GM19468 (cell line): ENCODE measurements around the gene ELP4.
"Not testable (repeated sequence)": the region's sequence is repeated elsewhere in the genome, so short reads cannot be mapped to it uniquely, and the experiment has no call there.

Experiments
- ATAC-seq: cut with Tn5 transposase; IDR thresholded peaks from one replicate; pipeline ENCODE4 v1.9.1; 2021; ENCODE audit warnings: mild to moderate bottlenecking, moderate library complexity, moderate number of reproducible peaks; ENCODE audit not compliant: unreplicated experiment; ENCODE audit errors: extremely low read depth

Gene ELP4

DNA sequence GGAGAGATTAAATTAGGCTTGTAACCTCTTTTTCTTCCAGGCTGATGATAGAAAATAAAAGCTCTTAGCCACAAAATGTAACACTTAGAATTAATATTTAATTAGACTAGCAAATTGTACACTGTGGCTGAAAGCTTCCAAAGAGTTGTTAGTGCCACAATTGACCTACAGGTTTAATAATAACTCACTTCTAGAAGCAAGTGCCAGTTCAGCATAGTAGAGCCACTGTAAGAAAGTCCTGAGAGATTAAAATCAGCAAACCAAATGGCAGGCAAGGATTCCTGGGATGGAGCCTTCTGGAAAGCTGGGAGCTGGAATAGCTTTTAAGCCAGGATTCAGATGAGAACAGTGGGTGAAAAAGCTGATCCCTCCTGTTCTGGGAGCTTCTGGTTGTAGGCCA is 131.0 kb downstream of the ELP4 start:
- ATAC-seq = no peak

DNA sequence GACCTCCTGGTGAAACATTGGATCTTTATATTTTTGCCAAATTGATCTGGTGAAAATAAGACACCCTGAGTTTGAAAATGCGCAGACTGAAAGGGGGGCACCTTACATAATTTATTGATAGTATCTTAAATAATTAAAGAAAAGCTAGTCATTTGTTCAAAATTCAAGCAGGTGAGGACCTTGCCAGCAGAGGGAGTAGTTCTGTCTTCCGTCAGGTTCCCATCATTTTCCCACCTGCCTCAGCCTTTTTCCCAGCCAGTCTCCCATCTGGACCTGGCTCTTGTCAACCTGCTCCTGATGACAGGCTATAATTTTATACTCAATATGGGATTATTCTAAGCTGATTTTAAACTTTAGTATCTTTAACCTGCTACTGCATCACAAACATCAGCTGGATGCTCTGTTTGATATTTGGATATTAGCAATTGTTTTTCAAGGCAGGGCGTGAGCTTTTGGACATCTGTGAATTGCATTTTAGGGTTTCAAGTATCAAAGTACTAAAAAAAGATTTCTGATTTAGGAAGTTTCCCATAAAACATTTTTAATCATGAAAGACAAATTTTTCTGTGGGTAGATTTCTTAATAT is 132.0 kb downstream of the ELP4 start:
- no peak for ATAC-seq

DNA sequence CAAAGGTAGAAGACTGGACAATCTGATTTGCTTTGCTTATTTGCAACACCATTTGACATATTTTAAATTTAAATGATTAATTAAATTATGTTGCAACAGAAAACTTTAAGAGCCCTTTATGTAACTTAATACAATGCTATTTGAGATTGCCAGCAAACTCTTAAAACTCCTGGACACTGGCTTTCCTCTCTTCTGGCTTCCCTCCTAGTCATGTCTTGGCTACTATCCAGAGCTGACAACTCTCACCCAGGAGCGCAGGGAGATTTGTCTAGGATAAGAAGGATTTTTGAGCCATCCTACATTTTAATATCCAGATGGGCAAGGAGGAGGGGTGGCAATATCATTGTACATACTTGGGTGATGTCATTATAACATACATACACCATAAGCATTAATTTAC is 134.3 kb downstream of the ELP4 start:
- ATAC-seq = no peak

DNA sequence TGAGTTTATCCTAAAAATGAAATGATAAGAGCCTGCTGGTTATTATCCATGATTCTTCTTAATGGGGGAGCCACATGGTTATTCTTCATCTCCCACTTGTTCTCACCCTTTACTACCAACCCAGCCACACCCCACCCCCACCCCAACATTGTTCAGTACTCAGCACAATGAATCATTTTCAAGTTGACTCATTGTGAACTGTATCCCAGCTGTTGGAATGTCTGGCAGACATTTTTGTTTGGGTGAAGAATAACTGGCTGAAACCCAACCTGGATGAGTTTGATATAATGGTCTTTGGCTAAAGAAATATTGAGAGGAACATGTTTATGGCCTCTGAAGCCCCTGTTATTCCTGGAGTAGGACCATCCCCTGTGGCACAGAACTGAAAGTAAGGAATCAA is 136.2 kb downstream of the ELP4 start:
- ATAC-seq = no peak

DNA sequence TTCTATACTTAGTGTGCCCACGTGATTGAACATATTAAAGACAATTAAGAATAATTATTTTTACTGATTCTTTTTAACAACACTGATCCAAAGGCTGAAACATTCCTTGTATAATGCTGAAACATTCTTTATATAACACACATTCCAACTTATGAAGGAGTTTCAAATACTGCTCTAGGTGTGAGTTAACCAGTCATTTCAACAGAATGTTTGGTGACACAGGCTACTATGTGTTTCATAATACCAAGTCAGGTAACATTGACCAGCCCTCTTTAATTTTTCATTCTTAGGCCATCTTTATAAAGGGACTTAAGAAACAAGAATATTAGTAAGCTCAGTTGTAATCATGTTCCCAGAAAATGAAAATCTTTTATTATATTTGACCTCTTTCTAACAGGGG is 136.6 kb downstream of the ELP4 start:
- no peak for ATAC-seq

DNA sequence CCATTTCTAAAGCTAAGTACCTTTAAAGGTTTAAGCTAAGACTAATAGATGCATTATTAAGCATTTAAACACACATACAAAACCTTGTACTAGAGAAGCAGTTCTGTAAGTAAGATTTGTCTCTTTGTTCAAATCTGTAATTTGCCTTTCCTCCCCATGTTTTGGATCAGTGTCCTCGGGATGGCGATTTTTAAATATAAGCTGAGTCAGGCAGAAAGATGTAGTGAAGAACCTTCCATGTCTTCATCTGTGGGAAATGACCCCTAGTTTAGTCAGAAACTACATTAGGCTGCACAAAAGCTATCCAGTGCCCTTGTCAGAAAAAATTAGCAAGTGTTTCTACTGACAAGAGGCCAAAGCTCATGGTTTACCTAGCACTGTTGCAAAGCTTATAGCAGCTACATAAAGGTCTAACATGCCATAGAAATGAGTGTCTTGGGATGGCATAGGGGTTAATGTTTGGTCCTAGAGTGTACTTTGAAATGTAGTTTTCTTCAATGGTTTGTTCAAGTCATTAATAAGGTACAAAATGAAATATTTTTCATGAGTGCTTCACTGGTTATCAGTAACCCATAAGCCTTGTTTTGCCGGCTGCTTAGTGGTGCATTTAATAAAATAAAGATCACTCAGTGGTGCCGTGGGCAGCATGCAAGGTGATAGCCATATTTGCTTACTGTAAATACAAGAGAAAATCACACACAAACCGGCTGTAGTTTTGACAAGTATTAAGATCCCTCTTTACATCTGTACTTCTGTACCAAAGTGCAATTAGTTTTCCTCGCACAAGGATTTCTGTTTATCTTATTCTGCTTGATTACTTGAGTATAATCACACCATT is 139.8 kb downstream of the ELP4 start:
- ATAC-seq = no peak

DNA sequence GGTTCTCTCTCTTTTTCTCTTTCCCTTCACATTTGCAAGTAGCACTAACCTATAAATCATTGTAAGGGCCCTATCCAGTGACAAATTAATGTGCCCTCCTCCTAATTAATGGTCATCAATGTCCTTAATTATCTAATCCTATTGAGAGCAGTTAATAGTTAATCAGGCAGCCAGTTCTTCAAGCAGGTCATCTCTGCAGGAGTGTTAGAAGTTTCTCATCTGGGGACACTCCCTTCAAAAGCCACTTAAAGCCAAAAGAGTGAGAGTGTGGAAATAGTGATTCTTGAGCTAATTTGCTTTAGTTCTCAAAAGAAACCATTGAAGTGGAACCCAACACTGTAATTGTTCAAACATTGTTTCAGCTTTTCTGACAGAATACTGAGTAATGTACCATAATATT is 141.6 kb downstream of the ELP4 start:
- no peak for ATAC-seq

DNA sequence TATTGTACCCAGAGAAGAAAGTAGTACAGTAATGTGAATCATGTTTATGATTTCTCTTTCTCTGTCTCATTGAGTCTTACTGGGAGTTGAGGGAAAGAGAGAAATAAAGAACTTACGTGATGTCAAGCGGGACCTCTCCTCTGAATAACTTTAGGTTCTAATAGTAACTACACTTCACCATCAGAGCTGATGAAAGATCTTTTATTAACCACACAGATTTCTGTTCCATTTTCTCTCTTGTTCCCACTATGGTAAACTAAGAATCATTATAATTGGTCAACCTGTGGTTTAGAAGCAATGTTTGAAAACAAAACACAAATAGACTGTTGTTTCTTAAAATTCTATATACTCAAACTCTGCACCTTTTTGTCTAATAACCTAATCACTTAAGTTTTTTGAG is 142.3 kb downstream of the ELP4 start:
- peak; percentile 48 for ATAC-seq

DNA sequence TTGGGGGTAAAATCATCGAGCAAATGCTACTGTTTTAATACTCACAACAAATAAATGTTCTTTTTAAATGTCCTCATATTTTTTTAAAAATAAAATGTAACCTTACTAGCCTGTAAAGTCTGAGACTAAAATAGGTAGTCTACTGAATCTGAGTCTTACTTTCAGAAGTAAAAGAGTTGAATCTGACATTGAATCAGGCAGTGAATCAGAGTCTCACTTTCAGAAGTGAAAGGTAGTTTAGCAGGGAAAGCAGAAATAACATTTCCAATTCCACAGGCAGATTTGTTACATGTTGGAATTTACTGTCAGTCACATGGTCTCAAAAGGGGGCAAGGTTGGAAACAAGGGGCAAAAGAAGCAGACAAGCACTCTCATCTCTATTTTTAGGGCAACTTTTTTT is 143.0 kb downstream of the ELP4 start:
- peak; percentile 62 for ATAC-seq

DNA sequence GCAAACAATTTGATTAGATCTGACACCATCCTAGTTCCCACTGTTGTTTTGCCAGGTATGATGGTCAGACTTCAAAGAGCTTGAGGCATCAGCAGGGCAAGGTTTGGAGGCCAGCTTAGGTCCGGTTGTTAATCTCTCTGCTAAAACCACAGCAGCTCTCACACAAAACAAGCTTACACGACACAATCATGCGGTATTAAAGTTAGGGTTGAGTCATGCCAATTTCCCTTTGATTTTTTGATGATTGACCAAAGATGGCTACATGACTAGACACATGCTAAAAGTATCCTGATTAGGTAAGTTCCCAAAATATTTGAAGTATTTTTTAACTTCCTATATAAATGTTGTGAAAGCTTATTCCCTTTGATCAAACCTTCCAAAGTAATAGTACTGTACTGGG is 145.9 kb downstream of the ELP4 start:
- no peak for ATAC-seq

DNA sequence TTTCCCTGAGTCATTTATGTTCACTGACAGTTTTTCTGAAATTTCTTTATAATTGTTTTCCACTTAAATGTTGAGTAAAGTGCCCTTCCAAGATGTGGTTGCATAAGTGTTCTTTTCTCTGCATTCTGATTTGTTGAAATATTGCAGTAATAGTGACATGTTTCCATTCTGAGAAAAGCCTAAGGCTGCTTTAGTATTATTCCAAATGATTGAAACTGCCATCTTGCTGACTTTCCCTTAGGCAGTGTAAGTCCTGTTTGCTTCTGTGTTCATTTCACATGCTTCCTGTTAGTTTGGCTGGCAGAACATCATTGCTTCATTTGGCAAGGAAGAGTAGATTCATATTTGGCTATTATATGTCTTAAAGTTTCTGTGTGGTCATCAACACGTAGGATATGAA is 146.5 kb downstream of the ELP4 start:
- ATAC-seq = no peak

DNA sequence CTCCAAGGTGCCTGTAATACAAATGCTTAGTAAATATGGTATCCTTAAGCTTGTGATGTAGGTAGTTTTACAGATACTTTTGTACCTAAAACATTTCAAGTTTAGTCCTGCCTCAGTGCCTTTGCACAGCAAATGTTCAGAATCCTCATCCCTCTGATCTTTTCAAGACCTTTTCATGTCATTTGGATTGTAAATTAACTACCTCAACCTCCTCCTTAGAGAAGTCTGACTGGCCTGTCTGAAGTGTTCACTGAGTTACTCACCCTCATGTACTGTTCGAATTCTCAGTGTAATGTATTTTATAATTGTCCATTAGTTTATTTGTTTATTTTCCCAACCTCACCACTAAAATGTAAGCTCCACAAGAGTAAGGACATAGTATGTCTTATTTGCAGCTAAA is 147.5 kb downstream of the ELP4 start:
- no peak for ATAC-seq

DNA sequence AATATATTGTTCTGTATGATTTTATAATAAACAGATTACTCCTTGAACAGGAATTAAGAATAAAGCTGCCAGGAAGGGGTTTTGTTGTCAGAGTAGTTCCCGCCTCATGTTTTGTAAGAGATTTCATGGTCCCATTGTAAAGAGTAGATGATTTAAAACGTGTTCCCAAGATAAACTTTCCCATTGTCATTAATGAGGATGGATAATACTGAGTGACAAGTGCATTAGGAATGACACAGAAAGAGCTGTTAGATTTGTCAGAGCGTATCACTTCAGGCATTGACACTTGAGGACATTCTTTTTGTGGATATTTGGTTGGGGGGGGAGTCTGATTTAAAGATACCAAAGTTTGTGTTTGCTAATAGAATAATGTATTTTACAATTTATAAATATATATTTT is 154.6 kb downstream of the ELP4 start:
- no peak for ATAC-seq

DNA sequence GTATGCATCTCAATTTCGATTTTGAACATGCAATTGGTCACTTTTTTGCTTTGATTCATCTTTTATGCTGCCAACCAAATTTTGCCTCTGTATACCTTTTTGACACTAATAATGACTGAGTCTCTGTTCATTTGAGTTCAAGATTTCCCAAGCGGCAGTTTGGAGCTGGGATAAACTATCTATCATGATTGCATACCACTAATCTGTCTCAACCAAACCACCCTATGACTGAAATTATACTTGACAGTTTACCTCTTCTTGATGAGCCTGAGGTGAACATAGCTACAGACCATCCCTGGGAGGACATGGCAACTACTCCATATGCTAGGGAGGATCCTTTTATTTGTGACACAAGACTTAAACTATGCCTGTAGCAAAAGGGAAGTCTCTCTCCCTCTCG is 155.4 kb downstream of the ELP4 start:
- no peak for ATAC-seq

DNA sequence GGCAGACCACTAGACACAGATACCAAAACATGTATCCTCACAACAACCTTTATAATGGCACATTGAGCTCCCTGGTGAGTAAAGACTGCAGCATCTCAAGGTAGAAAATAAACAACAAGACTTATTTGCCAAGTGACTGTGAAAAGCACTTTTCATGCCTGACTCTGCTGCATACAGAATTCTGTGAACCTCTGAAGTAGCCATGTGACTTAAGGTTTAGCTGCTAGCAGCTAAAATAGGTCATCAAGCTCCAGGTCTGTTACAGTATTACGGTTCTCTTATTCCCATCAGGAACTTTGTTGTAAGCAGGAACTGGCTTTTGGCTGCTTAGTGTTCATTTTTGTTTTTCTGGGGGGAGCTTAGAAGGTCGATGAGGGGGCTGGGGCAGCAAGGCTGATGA is 162.1 kb downstream of the ELP4 start:
- no peak for ATAC-seq

DNA sequence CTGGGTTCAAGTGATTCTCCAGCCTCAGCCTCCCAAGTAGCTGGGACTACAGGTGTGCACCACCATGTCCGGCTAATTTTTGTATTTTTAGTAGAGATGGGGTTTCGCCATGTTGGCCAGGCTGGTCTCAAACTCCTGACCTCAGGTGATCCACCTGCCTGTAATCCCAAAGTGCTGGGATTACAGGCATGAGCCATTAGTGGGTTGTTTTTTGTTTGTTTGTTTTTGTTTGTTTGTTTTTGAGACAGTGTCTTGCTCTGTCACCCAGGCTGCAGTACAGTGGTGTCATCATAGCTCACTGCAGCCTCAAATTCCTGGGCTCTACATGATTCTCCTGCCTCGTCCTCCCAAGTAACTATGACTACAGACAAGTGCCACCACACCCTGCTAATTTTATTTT is 163.5 kb downstream of the ELP4 start:
- ATAC-seq = not testable (repeated sequence)

DNA sequence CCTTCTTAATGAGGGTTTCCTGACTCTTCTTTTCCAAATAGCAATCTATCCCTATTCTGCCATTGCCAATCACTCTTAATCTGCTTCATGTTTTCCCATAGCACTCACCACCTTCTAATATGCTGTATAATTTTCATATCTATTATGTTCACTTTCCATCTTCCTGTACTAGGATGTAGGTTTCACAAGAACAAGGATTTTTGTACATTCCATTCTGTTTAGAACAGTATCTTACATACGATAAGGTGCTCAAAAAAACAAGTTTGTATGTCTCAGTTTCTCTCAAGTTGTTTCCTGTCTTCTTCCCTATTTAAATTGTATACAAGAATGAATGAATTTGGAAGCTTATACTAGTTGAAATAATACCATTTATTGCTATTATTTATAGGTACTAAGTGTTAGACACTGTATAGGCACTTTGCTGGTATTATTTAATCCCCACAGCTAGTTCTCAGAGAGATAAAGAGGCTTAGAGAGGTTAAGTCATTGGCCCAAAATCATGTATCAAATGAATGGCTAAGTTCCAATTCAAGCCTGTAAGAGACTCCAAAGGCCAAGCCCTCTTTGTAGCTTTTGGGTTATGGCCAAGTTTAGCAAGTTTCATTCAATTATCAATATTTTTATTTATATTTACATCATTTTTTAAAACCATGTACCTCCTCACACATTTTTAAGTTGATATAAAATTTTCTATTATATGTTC is 166.9 kb downstream of the ELP4 start:
- no peak for ATAC-seq

DNA sequence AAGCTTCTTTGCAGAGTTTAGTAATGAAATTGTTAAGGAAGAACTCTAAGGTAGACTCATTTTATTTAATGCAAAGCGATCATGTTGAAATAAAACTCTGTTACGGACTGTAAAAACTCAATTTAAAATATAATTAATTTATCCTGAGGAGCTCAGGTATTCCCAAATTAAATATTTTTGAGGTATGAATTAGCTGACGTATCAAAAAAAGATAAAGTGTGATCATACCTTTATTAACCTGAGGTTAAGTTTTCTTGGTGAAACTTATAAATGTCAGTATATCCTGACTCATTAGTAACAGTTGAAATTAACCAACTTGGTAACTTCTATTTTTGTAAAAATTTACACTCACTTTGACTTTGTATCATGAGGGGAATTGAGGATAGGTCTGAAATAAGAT is 171.2 kb downstream of the ELP4 start:
- ATAC-seq = no peak

DNA sequence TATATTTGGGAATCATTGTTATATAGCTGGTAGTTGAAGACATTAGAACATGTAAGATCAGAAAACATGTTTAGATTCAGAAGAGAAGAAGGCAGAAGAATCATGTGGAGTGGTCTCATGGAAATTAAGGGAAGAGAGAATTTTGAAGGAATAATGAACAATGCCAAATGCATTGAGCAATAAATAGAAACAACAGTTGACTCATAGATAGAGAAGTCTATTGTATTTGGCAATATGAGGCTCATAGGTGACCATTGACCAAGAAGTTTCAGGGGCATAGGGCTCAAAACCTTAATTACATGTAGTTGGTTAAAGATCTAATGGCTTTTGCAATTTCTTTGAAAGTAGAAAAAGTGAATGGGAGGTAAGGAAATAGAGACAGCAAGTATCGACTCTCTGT is 177.7 kb downstream of the ELP4 start:
- no peak for ATAC-seq

DNA sequence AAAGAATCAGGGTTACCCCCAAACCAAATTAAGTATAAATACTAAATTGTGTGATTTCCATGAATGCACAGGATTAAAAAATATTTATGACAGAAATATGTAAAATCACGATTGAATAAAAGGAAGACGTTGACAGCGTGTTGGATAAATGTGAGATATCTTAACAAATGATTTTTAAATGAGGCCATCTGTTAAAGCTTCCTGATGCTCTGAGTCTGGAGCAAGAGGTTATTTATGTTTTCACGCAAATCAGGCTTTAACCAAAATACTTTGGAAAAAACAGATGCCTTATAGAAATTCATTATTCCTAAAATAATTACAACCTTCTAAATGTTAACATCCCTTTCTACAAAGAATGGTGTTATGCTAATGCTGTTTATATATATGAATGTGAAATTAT is 178.3 kb downstream of the ELP4 start:
- ATAC-seq = no peak

DNA sequence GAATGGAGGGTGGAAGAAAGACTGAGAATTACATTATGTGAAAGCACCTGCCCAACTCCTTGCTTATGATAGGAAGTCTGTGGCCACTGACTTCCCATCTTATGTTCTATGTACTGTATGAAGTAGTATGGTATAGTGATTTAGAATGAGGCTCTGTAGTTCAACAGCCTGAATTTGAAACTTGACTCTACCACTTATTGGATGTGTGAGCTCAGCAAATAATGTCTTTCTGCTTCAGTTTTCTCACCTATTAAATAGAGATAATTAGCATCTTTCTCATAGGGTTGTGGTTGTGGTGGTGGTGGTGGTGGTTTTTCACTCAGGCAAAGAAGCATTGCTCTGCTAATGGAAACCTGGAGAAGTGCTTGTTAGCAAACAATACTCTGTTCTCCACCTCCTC is 180.0 kb downstream of the ELP4 start:
- ATAC-seq = no peak

DNA sequence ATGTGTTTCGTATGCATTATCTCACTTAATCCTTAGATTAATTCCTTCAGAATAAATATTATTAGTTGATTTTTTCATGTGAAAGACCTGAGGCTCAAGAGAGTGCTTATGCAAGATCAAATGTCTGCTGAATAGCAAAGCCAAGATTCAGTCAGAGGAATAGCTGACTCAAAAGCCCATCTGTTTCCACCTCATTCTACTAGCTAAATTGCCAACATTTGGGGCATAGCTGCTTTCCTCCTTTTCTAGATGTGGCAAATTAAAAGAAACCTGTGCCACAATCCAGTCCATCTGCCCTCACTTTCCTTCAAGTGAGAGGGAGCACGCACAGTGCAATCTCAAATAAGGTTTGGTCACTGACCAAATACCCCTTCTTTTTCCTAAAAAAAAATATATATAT is 180.5 kb downstream of the ELP4 start:
- ATAC-seq = no peak
